Stimulated activated CD4-positive, alpha-beta T cell treated with anti-CD3 and anti-CD28 coated beads, TNF-alpha, amount 100 ng/mL, for 1 hour (primary cell): ENCODE results near the gene LACRT.

Experiments
- DNase-seq, 3 donors: peaks; one replicate each; pipeline ENCODE4 v3.0.0-alpha.2; 2020; ENCODE audit warnings: low read depth in 3 of 3, low spot score in 1 of 3

Gene LACRT

DNA sequence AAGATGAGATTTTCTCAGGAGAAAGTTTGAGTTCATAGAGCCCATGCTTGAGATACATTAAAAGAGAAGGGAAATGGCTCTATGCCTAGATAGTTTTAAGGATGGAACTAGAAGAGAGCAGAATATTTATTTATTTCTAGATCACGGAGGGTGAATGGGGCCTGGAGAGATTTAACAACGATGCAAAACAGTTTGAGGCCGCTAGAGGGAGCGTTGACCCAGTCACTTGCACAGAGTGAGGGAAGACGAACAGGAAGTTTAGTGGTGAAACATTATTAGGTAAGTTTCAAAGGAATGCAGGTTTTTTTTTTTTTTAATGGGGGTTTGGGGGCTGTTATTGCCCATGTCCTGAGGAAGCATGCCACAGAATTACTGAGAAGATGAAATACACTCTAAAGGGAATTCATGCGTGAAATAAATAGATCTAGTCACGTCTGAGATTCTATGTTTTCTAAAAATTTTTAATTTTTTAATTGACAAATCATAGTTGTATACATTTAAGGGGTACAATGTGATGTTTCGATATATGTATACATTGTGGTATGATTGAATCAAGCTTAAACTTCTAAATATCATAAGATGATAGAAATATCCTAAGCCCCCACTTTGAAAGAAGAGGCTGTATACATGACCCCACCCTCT is 31.4 kb downstream of the LACRT start:
- peak; percentile 22 to 43 (median 28) for DNase-seq

GRCh38 chr12:54602661-54603060 is 32.0 kb downstream of the LACRT start:
- DNase-seq, result no peak

GRCh38 chr12:54601841-54602240 is 32.9 kb downstream of the LACRT start:
- no peak for DNase-seq

DNA sequence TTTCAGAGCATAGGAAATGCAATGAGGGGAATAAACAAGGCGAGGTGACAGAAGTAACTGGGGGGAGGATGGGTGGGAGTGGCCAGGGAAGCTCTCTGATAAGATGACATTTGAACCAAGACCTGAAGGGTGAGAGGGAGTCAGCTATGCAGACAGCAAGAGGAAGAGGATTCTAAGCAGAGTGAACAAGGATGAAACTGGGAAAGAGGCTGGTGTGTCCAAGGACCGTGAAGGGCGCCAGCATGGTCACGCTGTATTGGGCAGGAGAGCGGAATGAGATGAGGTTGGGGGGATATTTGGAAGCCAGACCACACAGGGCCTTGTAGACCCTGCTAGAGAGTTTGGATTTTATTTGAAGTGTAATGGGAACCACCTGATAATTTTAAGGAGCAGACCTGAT is 35.7 kb downstream of the LACRT start:
- no peak for DNase-seq

DNA sequence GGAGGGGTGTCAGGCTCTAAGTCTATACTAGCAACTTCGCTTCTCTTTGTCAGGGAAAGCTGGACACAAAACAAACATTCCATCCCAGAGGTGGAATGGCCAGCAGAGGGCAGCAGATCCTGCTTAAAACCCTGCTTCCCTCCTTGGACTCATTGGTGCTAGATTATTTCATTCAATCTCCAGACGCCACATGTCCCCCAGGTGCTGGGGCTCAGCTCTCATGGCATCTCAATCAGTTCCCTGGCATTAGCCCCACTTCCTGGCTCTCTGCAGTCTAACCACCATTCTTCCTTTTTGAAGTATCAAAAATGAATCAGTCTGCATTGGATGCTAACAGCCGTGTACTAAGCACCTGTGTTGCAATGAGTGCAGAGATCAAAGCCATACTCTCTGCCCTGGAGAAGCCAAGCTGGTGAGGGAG is 38.2 kb downstream of the LACRT start:
- DNase-seq, result peak in 1 of 3 donors; percentile 42

DNA sequence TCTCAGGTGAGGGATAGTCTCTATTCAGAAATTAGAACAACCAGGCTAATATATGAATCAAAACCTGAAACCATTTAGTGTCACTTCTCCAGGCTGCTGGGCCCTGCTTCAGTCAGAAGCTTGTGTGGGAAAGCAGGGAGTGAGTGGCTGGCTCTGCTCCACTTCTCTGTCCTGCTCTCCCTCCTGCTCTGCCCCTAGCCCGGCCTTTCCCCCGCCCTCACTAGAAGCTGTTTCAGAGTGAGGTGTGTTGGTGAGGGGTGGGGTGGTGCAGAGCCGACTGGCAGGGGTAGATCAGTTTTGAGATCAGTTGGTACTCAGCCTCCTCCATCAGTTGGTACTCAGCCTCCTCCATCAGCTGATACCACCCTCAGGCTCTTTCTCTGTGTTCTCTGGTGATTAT is 39.2 kb downstream of the LACRT start:
- no peak for DNase-seq

DNA sequence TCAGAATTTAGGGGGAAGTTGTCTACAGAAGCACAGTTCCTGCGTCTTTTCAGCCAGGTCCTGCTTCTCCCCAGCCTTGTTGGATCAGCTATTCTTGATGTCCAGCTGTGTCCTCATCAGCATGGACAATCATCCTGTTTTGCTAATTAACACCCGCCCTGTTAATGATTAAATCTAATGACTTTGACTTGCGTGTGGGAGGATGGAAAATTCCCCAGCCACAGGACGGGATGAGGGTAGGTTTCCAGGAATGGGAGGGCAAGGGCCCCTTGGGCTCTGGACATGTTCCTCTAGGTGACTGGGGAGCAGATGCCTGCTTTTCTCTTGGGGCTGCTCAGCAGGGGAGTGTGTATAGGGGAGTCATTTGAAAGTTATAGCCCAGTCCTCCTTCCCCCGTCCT is 41.0 kb downstream of the LACRT start:
- no peak for DNase-seq

DNA sequence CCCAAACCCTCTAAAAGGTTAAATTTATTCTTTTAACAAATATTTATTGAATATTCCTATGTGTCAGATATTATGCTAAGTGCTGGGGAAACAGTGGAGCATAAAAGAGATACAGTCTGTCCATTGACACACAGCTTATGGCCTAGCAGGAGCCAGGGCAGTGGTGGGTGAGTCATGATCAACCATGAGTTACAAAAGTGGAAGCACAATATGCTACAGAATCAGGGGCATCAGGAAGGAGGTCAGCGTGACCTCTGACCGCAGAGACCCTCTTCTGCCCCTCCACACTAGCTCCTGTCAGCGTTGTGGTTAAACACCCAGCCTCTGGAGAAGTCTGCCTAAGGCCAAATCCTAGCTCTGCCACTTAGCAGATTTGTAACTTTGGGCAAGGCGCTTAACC is 41.6 kb downstream of the LACRT start:
- no peak for DNase-seq

GRCh38 chr12:54592316-54592715 is 42.4 kb downstream of the LACRT start:
- no peak for DNase-seq

GRCh38 chr12:54590978-54591591 is 43.6 kb downstream of the LACRT start:
- DNase-seq, result no peak

GRCh38 chr12:54589964-54590363 is 44.7 kb downstream of the LACRT start:
- DNase-seq, result no peak

DNA sequence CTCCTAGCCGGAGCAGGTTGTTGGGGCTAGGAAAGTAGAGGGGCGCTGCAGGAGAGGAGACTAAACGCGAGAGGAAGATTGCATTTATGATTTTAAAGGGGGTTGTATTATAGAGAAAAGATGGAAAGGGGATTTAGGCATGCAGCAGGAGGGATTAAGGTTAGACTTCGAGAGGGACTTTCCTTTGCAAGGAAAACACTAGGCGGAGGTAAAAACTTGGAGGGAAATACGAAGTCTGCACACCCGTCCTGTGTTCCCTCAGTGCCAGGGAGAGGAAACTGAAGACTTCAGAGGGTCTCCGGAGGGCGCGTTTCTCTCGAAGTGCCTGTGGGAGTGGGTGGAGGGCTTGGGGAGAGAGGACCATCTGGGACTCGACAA is 45.8 kb downstream of the LACRT start:
- DNase-seq, result no peak

GRCh38 chr12:54588110-54588889 is 46.4 kb downstream of the LACRT start, which contains the start of gene PPP1R1A:
Gene PPP1R1A, minus strand, starts transcription at chr12:54588659. Its CDS starts 171 bp downstream, at chr12:54588488.
- DNase-seq, result no peak

DNA sequence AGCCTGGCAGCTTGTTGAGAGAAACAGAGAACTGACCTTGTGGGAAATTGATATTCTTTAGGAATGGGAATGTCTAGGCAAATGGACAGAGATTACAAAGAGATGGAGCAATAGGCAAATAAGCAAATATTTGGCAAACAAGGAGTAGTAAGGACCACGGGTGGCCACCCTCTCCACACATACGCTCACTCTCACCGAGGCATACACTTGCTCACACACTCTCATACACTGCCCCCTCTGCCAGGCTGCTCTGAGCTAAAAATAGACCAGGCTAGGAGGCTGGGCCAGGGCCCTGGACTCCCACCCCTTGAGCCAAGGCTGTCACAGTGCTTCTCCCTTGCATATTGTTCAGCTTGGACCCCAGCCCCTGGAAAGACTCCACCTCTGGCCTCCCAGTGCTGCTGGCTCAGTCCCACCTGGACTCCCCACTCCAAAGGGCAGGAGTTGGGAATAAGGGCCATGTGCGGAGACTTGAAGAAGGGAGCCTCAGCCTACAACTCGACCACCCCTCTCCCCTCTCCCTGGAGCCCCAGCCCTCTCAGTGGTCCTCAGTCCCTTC is 47.3 kb downstream of the LACRT start:
- DNase-seq, result no peak

GRCh38 chr12:54586620-54587019 is 48.1 kb downstream of the LACRT start:
- DNase-seq, result no peak

DNA sequence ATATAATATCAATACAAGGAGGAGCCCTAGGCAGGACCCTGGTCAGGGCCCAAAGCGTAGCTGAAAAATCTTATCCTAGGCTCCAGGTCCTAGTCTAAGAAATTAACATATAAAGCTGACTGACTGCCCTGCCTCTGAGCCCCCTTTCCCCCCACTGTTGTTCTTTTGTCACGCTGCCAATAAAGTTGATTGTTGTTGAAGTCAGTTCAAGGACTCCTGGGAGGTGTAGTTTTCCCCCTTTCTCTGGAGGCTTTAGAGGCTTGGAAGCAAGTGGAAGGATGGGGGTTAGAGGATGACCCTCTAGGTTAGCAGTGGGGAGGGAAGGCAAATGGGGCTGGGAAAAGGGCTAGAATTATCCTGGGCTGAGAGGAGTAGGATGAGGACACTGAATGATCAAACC is 49.5 kb downstream of the LACRT start:
- no peak for DNase-seq

DNA sequence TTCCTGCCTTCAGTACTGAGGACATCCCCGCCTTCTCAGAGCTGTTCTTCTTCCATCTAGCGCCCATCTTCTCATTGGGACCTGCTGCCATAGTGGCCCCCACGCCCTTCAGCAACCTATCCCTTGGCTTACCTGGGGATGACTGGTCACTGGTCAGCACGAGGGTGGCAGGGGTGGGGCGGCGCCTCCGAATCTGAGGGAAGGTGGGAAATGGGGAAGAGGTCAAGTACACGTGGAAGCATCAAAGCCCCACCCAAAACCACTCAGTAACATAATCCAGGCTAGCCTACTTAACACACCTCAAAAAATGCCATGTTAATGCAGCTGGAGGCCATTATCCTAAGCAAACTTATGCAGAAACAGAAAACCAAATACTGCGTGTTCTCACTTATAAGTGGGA is 50.6 kb downstream of the LACRT start:
- DNase-seq, result no peak

- no peak for DNase-seq
These were observed 51.0 kb downstream of the LACRT start for GRCh38 chr12:54583726-54584125.

DNA sequence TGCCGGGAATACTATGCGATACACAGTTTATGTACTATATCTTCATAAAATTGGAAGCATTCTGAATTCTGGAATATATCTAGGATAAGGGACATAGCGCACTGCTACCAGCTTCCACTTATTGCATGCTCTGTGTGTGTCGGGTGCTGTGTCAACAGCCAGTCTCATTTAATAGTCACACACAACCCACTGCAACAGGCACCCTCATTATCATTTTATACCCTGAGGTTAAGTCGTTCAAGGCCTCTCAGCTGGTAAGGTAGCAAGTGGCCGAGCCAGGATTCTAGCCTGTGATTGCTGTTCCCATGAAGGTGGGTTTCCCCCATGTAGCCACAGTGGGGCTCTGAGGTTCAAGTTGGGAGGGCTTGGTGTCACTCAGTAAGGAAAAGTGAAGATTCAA is 53.3 kb downstream of the LACRT start:
- DNase-seq, result no peak
